Dermis microvascular lymphatic vessel endothelial cell (primary cell): Measurements from ENCODE around the gene TRAPPC13. TPM values are rescaled to one million over a fixed set of nuclear protein-coding genes. Genes with fewer than 3 reads are reported as not detected.
A peak's percentile ranks its signal among the peaks of the same experiment; 100 is the strongest.
"Not testable (repeated sequence)": the region's sequence is repeated elsewhere in the genome, so short reads cannot be mapped to it uniquely, and the experiment has no call there.

Source experiments
- DNase-seq, 2 donors: peaks; one replicate each; pipeline versions ENCODE4 v3.0.0 to v3.0.0-alpha.2; 2010; ENCODE audit warnings: low read depth in 2 of 2
- total RNA-seq: library from RNA; depleted of rRNA; stranded (reverse); fragments of >200 nt; gene quantifications from 2 replicates; pipeline ENCODE4 v1.2.1, GENCODE V29; 2014

Gene TRAPPC13, protein sequence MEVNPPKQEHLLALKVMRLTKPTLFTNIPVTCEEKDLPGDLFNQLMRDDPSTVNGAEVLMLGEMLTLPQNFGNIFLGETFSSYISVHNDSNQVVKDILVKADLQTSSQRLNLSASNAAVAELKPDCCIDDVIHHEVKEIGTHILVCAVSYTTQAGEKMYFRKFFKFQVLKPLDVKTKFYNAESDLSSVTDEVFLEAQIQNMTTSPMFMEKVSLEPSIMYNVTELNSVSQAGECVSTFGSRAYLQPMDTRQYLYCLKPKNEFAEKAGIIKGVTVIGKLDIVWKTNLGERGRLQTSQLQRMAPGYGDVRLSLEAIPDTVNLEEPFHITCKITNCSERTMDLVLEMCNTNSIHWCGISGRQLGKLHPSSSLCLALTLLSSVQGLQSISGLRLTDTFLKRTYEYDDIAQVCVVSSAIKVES
- 21.1 and 23.9 TPM in 2 replicates for total RNA-seq

DNA sequence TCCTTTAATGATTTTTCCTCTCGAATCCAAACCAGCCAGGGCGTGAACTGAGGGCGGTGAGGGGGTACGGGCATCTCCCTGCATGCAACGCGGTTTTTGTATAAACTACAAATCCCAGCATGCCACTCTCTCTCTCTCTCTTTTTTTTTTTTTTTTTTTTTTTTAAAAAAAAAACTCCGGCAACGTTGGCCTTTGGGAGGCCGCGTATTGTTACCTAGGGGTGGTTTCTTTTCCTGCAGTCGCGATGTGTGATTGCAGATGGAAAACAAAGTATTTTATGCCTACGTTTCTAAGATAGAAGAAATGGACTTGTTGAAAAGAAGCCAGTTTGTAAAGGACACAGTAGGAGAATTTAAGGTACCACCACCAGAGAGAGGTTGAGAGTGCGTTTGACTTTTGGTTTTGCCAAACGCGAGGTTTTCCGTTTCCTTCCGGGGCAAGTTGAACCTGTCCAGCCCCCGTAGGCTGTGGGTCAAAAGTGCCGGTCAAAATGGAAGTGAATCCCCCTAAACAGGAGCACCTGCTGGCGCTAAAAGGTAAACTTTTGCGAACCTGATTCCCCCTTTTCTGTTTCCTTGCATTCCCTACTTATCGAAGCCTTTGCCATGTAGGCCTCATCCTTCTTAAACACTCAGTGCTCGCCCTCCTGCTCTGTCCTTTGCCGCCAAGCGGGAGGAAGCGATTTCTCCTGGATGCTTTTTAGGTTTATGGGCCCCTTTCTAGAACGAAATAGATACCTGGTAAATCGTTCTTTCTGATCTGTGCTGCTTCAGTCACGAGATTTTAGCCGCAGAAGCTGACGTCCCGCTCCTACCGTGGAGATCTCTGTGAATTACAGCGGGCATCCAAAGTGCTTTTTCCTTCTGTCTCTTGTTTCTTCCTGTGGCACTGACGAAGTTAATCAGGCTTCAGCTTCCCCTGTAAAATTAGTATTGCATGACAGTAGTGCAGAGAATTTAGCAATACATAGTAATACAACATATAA is at the start of gene TRAPPC13, which contains the start of gene SHLD3:
TRAPPC13 (plus strand) TSS at position 457 of the 985 bp plus-strand sequence; CDS start at position 491, 34 bp downstream.
SHLD3 (plus strand) TSS at position 457 of the 985 bp plus-strand sequence. CDS start 4,561 bp downstream, outside the sequence.
- DNase-seq: peak; percentile 86 to 88

- no peak for DNase-seq
These were observed 47.7 kb upstream of the TRAPPC13 start for GRCh38 chr5:65577141-65577540.

- no peak for DNase-seq
These were observed 36.1 kb upstream of the TRAPPC13 start for GRCh38 chr5:65588694-65589093.

- not testable (repeated sequence) for DNase-seq
These were observed 23.1 kb upstream of the TRAPPC13 start for GRCh38 chr5:65601761-65602160.

DNA sequence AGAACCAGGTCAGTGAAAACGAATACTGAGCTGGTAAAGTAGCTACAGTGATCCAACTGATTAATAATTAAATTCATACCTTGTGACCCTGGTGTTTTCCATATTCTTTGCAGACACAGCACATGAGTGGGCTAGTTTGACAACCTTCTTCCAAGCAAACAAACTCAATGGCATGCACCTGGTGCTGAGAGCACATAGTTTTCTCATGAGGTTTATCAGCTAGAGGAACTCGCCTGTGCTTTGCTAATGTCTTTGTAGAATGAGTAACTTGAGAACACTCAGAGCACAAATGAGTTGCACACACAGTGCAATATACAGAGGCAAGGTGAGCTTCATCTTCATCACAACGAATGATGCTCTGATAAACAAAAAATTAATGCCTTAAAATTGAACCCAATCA is 13.3 kb upstream of the TRAPPC13 start:
- no peak for DNase-seq

- no peak for DNase-seq
These were observed 12.4 kb upstream of the TRAPPC13 start for GRCh38 chr5:65612298-65612907.

DNA sequence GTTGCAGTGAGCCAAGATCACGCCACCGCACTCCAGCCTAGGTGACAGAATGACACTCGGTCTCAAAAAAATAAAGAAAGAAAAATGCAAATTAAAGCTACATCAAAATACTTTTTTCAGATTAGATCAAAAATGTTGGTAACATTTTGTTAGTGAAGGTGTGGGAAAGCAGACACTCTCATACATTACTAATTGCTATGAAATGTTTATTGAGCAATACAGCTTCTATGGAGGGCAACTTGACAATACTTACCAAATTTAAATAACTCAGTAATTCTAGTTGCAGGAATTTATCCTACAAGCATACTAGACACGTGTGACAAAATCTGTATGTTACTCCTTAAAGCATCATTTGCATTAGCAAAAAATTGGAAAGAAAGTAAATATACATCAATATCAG is 4.8 kb upstream of the TRAPPC13 start:
- DNase-seq: no peak

DNA sequence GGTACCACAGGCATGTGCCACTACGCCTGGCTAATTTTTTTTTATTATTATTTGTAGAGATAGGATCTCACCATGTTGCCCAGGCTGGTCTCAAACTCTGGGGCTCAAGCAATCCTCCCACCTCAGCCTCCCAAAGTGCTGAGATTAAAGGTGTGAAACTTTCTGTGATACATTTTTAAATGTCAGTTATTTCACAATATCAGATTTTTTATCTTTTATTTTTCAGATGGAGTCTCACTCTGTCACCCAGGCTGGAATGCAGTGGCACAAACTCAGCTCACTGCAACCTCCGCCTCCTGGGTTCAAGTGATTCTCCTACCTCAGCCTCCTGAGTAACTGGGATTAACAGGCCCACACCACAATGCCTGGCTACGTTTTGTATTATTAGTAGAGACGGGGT is 2.9 kb upstream of the TRAPPC13 start:
- DNase-seq: not testable (repeated sequence)

DNA sequence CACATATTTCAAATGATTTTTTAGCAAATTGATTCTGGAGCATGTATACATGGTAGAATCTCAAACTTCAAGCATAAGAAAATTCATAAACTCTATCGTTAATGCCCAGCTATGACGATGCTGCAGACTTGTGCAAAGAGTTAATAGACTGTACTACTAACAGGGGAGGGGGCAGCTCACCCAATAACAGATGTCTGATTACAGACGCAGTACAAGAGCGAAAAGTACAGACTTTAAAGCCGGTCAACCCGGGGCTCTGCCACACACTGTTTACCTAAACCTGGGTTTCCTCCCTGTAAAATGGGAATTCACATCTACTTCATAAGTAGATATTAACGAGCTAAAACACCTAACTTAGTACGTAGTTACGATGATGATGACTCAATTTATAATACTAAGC is 1.3 kb upstream of the TRAPPC13 start:
- DNase-seq: peak in 1 of 2 donors; percentile 16

DNA sequence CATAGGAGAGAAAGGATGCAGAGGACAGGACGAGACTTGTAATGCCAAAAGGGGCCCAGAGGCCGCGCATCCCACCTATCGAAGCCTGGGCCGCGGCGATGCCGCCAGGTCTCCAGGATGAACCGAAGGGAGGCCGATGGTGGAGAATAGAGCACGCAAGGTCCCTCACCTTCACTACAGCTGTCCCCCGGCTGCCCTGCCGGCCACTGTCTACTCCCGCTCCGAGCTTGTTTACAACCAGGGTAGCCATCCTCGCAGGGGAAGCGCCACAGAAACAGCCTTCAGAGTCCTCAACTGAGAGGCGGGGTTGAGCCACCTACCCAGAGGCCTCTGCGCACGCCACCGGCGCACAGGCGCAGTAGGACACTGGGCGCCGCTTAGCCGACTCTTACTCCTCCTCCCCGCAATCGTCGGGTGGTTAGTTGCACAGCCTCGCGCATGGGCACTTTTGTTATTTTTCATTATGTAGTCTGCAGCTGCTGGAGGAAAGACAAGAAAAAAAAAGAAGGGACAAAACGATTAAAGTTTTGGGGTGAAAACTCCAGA is 729 bp upstream of the TRAPPC13 start, which contains the start of gene TRIM23:
TRIM23 (minus strand) TSS at position 309 of the 546 bp plus-strand sequence; CDS start at position 250, 59 bp downstream.
- DNase-seq: peak; percentile 87 to 94

DNA sequence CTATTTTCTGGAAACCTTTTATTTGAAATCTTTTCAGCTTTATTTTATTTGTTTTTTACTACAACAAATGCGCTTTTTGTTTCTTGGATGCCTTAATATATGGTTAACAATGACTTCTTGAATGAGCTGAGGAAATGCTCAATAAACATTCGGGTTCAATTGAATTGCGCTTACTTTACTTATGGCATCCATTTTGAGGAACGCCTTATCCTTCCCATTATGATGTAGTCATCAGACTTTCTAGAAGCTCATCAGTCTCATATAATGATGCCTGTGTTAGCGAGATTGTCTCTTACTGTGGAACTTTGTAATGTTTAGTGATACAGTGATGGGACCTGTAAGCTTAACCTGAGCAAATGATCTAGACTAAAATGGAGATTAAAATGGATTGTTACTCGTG is 916 bp downstream of the TRAPPC13 start:
- DNase-seq: peak in 1 of 2 donors; percentile 5

DNA sequence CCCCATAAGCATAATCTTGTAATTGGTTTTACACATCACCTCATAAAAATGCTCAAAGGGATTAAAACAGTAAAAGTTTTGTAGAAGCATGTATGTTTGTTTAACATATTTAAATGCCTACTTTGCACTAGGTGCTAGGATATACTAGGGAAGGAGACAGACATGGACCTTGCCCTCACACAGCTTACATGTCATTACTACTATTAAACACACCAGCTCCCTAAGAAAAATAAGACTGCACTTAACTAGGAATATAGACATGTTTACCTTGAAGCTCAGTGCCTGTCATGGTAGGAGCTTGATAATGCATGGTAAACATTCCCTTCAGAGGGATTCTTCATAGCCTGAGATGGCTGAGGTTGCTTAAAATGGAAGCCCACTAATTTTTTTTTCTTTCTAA is 6.2 kb downstream of the TRAPPC13 start:
- no peak for DNase-seq

DNA sequence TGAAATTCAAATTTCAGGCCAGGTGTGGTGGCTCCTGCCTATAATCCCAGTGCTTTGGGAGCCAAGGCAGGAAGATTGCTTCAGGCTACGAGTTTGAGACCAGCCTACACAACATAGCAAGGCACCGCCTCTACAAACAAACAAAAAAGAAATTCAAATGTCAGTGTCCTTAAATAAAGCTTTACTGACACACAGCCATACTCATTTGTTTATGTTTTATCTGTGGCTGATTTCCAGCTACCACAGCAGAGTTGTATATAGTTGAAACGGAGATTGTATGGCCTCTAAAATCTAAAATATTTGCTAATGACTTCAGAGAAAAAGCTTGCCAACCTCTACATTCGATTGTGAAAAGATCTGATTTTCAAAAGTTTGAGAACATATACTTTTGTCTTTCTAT is 15.4 kb downstream of the TRAPPC13 start:
- no peak for DNase-seq

GRCh38 chr5:65646938-65647337 is 22.1 kb downstream of the TRAPPC13 start:
- DNase-seq: no peak

DNA sequence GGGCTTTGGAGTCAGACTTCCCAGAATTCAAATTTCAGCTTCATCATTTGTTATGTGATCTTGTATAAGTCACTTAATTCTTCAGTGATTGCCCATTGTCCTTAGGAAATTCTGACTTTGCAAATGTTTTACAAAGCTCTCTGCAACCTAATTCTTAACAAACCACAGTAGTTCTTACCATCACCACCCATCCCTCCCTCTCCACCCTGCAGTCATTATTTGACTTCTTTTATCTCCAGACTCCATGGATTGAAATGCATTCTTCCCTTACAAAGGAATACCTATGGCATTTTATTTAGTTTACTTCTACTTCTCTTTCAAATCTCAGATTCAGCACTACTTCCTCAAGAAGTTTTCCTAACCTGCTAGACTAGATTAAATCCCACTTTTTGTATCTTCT is 23.1 kb downstream of the TRAPPC13 start:
- DNase-seq: no peak

DNA sequence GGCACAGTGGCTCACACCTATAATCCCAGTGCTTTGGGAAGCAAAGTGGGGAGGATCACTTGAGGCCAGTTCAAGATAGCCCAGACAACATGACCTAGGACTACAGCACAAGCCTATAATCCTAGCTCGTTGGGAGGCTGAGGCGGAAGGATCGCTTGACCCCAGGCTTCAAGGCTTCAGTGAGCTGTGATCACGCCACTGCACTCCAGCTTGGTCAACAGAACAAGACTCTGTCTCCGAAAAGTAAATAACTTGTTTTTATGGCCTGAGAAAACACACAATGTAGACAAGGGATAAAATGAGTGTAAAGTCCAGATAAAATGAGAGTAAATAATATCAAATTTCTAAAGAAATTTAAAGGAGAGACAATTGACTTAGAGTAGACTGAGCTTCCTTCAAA is 26.3 kb downstream of the TRAPPC13 start:
- DNase-seq: no peak

DNA sequence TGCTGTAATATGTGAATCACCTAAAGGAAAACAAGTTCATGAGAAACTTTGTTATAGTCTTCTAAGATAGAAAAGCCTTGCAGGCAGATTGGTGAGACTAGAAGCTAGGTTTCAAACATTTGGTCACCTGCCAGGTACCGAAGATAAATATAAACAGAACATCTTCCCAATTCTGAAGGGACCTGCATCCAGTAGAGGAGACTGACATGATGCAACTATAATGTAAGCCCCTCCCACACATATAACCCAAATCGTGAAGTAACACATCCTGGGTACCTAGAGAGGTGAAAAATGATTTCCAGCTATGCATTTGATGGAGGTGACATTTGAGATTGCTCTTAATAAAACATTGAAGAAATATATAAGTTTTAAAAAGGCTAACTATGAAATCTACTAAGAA is 29.9 kb downstream of the TRAPPC13 start:
- no peak for DNase-seq

- DNase-seq: no peak
These were observed 39.1 kb downstream of the TRAPPC13 start for GRCh38 chr5:65663804-65664521.

DNA sequence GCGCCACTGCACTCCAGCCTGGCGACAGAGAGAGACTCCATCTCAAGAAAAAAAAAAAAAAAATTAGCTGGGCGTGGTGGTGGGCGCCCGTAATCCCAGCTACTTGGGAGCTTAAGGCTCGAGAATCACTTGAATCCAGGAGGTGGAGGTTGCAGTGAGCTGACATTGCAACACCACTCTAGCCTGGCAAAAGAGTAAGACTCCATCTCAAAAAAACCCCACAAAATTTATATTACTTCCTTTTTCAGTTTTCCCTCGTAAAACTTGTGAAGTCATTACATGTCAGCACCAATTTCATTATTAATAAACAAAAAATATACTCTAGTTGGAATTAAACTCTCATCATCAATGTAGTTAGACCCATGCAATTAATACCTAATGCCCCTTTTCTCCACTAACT is 43.9 kb downstream of the TRAPPC13 start:
- no peak for DNase-seq

DNA sequence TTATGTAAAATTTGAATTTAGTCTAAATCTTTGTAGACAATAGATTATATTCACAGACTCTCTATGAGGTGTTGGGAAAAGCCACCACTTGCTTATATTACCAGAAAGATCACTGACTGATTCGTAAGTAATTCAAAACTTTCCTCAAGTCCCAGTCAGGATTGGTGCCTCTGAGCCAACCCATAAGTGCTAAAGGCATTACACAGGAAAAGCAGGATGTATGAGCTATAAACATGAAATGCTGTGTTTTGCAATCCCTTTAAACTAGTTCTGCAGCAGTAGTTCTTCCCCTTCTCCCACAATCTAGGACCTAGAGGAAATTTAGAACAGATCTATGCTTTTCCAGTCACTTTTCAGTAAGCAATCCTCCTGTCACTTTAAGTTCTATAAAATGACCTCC is 48.0 kb downstream of the TRAPPC13 start:
- no peak for DNase-seq

DNA sequence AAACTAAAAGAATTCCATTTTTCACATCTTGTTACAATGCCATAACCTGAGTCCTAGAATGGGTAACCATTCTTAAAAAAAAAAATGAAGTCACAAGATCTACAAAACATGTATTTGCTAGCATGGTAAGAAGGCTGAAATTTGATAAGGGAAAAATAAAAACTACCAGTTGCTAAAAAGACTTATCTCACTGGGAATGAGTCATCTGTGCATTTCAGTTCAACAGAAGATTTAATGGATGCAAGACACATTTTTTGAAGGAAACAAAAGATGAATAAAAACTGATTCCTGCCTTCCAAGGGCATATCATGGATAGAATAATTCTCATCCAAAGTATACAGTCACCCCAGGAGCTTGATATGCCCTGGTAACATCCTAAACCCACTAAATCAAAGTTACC is 49.9 kb downstream of the TRAPPC13 start:
- DNase-seq: no peak
